ENCODE measurements around the gene PPP3CB. TPM values are rescaled to one million over a fixed set of nuclear protein-coding genes. Genes with fewer than 3 reads are reported as not detected.

The PPP3CB gene
- total and polyA plus RNA-seq, 2 donors (not counting 3 experiments of a cell fraction or from before 2014, with no cell fraction given): 13.5 to 30.4 TPM

- H3K36me3 ChIP-seq (ENCODE audit: control insufficient read depth in 2 of 2, extremely low read depth in 1 of 2, insufficient read depth in 2 of 2, low read length in 2 of 2): peaks cover 0 to 4% of the 10 kb centered on the region in 2 experiments
- dilution Hi-C loops (cut with MboI; ENCODE audit: extremely low pct_ligation_motif_present, low sequenced_read_pairs): no loop called here
- no peaks in the 10 kb centered on the region for H3K9me1 ChIP-seq (replicated peaks; ENCODE audit: control insufficient read depth, extremely low read depth, insufficient read depth, low read length)
- H3K9me3 ChIP-seq (replicated peaks; ENCODE audit: control insufficient read depth, insufficient read depth, low read length): no peaks in the 10 kb centered on the region
- no peaks in the 10 kb centered on the region for H4K20me1 ChIP-seq (replicated peaks; ENCODE audit: control insufficient read depth, extremely low read depth, insufficient read depth, low read length)
- no peak for DNase-seq (ENCODE audit: low read depth, low spot score)
- CTCF ChIA-PET: interaction anchor here (2.1 kb wide), 1 partner anchor 17 kb away, joined by 4 read pairs; no protein-coding TSS in a partner anchor
- H3K27me3 ChIP-seq (ENCODE audit: control insufficient read depth in 2 of 2, insufficient read depth in 2 of 2, low read length in 2 of 2): no peaks in the 10 kb centered on the region
- TF ChIP-seq JUN (IDR thresholded peaks at IDR 0.05; ENCODE audit: borderline replicate concordance, insufficient read depth, insufficient read length, low read depth) (no peak), EZH2 (IDR thresholded peaks at IDR 0.05; ENCODE audit: borderline replicate concordance, low read depth, low read length, severe bottlenecking) (no peak), CTCF (IDR thresholded peaks at IDR 0.05; ENCODE audit: extremely low read depth in 1 of 2, insufficient read depth in 1 of 2, low read depth in 1 of 2, low read length in 2 of 2) (no peak), POLR2A (IDR thresholded peaks at IDR 0.05; ENCODE audit: low read depth, low read length) (no peak), POLR2AphosphoS5 (IDR thresholded peaks at IDR 0.05; ENCODE audit: insufficient read depth, low read depth, low read length) (no peak)
- TF ChIP-seq, protein P1, sequence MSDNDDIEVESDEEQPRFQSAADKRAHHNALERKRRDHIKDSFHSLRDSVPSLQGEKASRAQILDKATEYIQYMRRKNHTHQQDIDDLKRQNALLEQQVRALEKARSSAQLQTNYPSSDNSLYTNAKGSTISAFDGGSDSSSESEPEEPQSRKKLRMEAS (IDR thresholded peaks at IDR 0.05; ENCODE audit: insufficient read depth, insufficient read length): no peak
- H3K79me2 ChIP-seq (ENCODE audit: control insufficient read depth, insufficient read depth, low read length): no peaks in the 10 kb centered on the region
- H3K4me2 ChIP-seq (ENCODE audit: insufficient read depth, low read length): no peak overlapping the region
- no peak overlapping the region for H3K27ac ChIP-seq (ENCODE audit: insufficient read depth, low read depth, low read length)
- POLR2A ChIA-PET: no interaction called here
- intact Hi-C loops (cut with micrococcal nuclease): no loop called here
- no peak overlapping the region for H3K9ac ChIP-seq (replicated peaks; ENCODE audit: extremely low read depth, insufficient read depth, low read length)
- H3K4me1 ChIP-seq (ENCODE audit: control insufficient read depth, extremely low read depth, insufficient read depth, low read length): no peaks in the 10 kb centered on the region
- no TSS peak for BruUV-seq (replicated peaks)
- no peak overlapping the region for H2AFZ ChIP-seq (ENCODE audit: low read depth, low read length)
- no peak for FAIRE-seq
- H3K4me3 ChIP-seq (replicated peaks in 1 of 3; ENCODE audit: insufficient read depth in 1 of 3, low read depth in 1 of 3, low read length in 3 of 3): no peak overlapping the region
Measured at GRCh38 chr10:73519336-73519735, 23.5 kb upstream of the PPP3CB start.

Measured in endothelial cell of umbilical vein (primary cell).